Neuronal stem cell (in vitro differentiated cells): ENCODE results near the gene ITGA7.

Source experiments
- DNase-seq: peaks from one replicate; pipeline ENCODE4 v3.0.0-alpha.2; 2013; ENCODE audit warnings: low spot score
- H2AFZ ChIP-seq: one replicate; pipeline ENCODE4 v1.6.1; 2013; ENCODE audit warnings: mild to moderate bottlenecking, low read length, inconsistent platforms
- H2AK5ac ChIP-seq: 2 replicates; pipeline ENCODE4 v1.6.1; 2013; ENCODE audit warnings: low read depth, mild to moderate bottlenecking, inconsistent platforms, low read length, moderate library complexity, mixed read lengths
- H2BK120ac ChIP-seq: 2 replicates; pipeline ENCODE4 v1.6.1; 2013; ENCODE audit warnings: low read depth, mild to moderate bottlenecking, inconsistent platforms, low read length, moderate library complexity, mixed read lengths
- H2BK12ac ChIP-seq: one replicate; pipeline ENCODE4 v1.6.1; 2013; ENCODE audit warnings: low read length, inconsistent platforms
- H2BK15ac ChIP-seq: 2 replicates; pipeline ENCODE4 v1.6.1; 2013; ENCODE audit warnings: mild to moderate bottlenecking, low read length, inconsistent platforms, mixed read lengths
- H2BK5ac ChIP-seq: one replicate; pipeline ENCODE4 v1.6.1; 2013; ENCODE audit warnings: inconsistent platforms, mild to moderate bottlenecking, low read length, moderate library complexity
- H3K14ac ChIP-seq: one replicate; pipeline ENCODE4 v1.6.1; 2013; ENCODE audit warnings: low read length, inconsistent platforms
- H3K18ac ChIP-seq: 2 replicates; pipeline ENCODE4 v1.6.1; 2013; ENCODE audit warnings: low read length, inconsistent platforms
- H3K23ac ChIP-seq: 2 replicates; pipeline ENCODE4 v1.6.1; 2013; ENCODE audit warnings: low read depth, mild to moderate bottlenecking, mixed read lengths, low read length, inconsistent platforms; ENCODE audit not compliant: poor library complexity
- H3K27ac ChIP-seq: replicated peaks from 3 replicates; pipeline ENCODE4 v1.5.1; 2013; ENCODE audit warnings: low read length, inconsistent platforms
- H3K27me3 ChIP-seq, 3 experiments: 2 replicates each; pipeline ENCODE4 v1.6.1; 2013; ENCODE audit warnings: low read length in 3 of 3, mild to moderate bottlenecking in 2 of 3, inconsistent platforms in 1 of 3, low read depth in 1 of 3, mixed read lengths in 1 of 3, moderate library complexity in 1 of 3; ENCODE audit not compliant: control insufficient read depth in 3 of 3, insufficient read depth in 3 of 3
- H3K36me3 ChIP-seq, 2 donors: replicated peaks in 1 of 2; 2 replicates each; pipeline ENCODE4 v1.6.1; 2013; ENCODE audit warnings: low read length in 2 of 2; ENCODE audit not compliant: control insufficient read depth in 2 of 2, insufficient read depth in 2 of 2
- H3K4ac ChIP-seq: 2 replicates; pipeline ENCODE4 v1.6.1; 2013; ENCODE audit warnings: inconsistent platforms, mild to moderate bottlenecking, low read length, moderate library complexity
- H3K4me1 ChIP-seq, 2 donors: 1 replicate in 1 of 2; 2 replicates in 1 of 2; pipeline ENCODE4 v1.6.1; 2013; ENCODE audit warnings: low read length in 2 of 2, low read depth in 1 of 2; ENCODE audit not compliant: control insufficient read depth in 2 of 2, insufficient read depth in 1 of 2
- H3K4me2 ChIP-seq: one replicate; pipeline ENCODE4 v1.6.1; 2013; ENCODE audit warnings: mild to moderate bottlenecking, low read length, inconsistent platforms; ENCODE audit not compliant: insufficient read depth, poor library complexity, severe bottlenecking
- H3K4me3 ChIP-seq, 2 donors: 2 replicates each; pipeline ENCODE4 v1.5.1; 2013; ENCODE audit warnings: low read length in 2 of 2, mild to moderate bottlenecking in 2 of 2, inconsistent platforms in 1 of 2, moderate library complexity in 1 of 2
- H3K79me1 ChIP-seq: one replicate; pipeline ENCODE4 v1.6.1; 2013; ENCODE audit warnings: low read depth, mild to moderate bottlenecking, inconsistent platforms, low read length, moderate library complexity
- H3K9ac ChIP-seq: one replicate; pipeline ENCODE4 v1.6.1; 2013; ENCODE audit warnings: mild to moderate bottlenecking, low read depth, low read length, inconsistent platforms; ENCODE audit not compliant: poor library complexity
- H3K9me3 ChIP-seq, 2 donors: replicated peaks in 1 of 2; 2 replicates each; pipeline versions ENCODE3 to v1.6.1; 2013; ENCODE audit warnings: low read length in 2 of 2, mild to moderate bottlenecking in 2 of 2, inconsistent platforms in 1 of 2, low read depth in 1 of 2, mixed read lengths in 1 of 2, moderate library complexity in 1 of 2; ENCODE audit not compliant: control insufficient read depth in 2 of 2, insufficient read depth in 1 of 2
- H4K8ac ChIP-seq: one replicate; pipeline ENCODE4 v1.6.1; 2013; ENCODE audit warnings: low read depth, mild to moderate bottlenecking, inconsistent platforms, low read length, moderate library complexity
- H4K91ac ChIP-seq: one replicate; pipeline ENCODE4 v1.6.1; 2013; ENCODE audit warnings: low read length, low read depth, mild to moderate bottlenecking, inconsistent platforms; ENCODE audit not compliant: poor library complexity
- WGBS, 2 donors: extraction: QIAGEN DNeasy Blood & Tissue Kit; methylation state at CpG; one replicate each; pipeline ENCODE4 v1.1.7; 2013; ENCODE audit warnings: missing lambda C conversion rate in 2 of 2, mixed read lengths in 1 of 2; ENCODE audit not compliant: insufficient read length in 2 of 2, insufficient replicate concordance in 1 of 2; ENCODE audit errors: extremely low coverage in 2 of 2; 5-methylcytosine and 5-hydroxymethylcytosine counted together

Gene ITGA7

GRCh38 chr12:55741931-55742680, 34.4 kb upstream of the ITGA7 start:
- Histone ChIP-seq H2AK5ac (no peak overlapping the region), H3K4me2 (peak overlapping the region; percentile 83), H3K14ac (peak overlapping the region; percentile 17), H3K36me3 (peaks cover 0 to 8% of the 10 kb centered on the region in 2 donors), H3K9me3 (no peaks in the 10 kb centered on the region), H2AFZ (peak overlapping the region; percentile 85), H3K79me1 (no peaks in the 10 kb centered on the region), H3K27ac (peak overlapping the region; percentile 78), H3K4ac (no peak overlapping the region), H2BK120ac (no peak overlapping the region), H4K91ac (no peak overlapping the region), H3K23ac (no peak overlapping the region), H3K18ac (peak overlapping the region; percentile 82), H3K27me3 (no peaks in the 10 kb centered on the region), H2BK5ac (peak overlapping the region; percentile 57), H3K9ac (no peak overlapping the region), H2BK15ac (peak overlapping the region; percentile 1), H2BK12ac (no peak overlapping the region), H3K4me3 (peak overlapping the region; percentile 36 to 58), H4K8ac (no peak overlapping the region), H3K4me1 (peaks cover 22 to 30% of the 10 kb centered on the region in 2 donors)
- no CpG with 5 or more reads among the region's 3 CpGs for WGBS, 2 donors
- no peak for DNase-seq

- Histone ChIP-seq H3K27ac (no peak overlapping the region), H4K91ac (no peak overlapping the region), H3K4me1 (peaks cover 12 to 16% of the 10 kb centered on the region in 2 donors), H3K79me1 (no peaks in the 10 kb centered on the region), H4K8ac (no peak overlapping the region), H3K18ac (no peak overlapping the region), H3K4ac (no peak overlapping the region), H3K36me3 (no peaks in the 10 kb centered on the region), H3K23ac (no peak overlapping the region), H2AFZ (no peak overlapping the region), H2BK15ac (no peak overlapping the region), H3K27me3 (no peaks in the 10 kb centered on the region), H3K9me3 (no peaks in the 10 kb centered on the region), H2BK120ac (no peak overlapping the region), H2AK5ac (no peak overlapping the region), H3K4me3 (peak overlapping the region in 1 of 2 donors; percentile 44), H3K9ac (no peak overlapping the region), H2BK5ac (no peak overlapping the region), H3K4me2 (no peak overlapping the region), H2BK12ac (no peak overlapping the region), H3K14ac (no peak overlapping the region)
- WGBS, 2 donors = no CpG with 5 or more reads among the region's 2 CpGs
- no peak for DNase-seq
Observed at GRCh38 chr12:55739025-55739378, 31.3 kb upstream of the ITGA7 start.

- peak overlapping the region; percentile 44 to 78 for H3K4me3 ChIP-seq
- no peak overlapping the region for H3K23ac ChIP-seq
- H3K14ac ChIP-seq = no peak overlapping the region
- no peak overlapping the region for H4K91ac ChIP-seq
- H2AK5ac ChIP-seq = no peak overlapping the region
- peak overlapping the region; percentile 62 for H2BK15ac ChIP-seq
- peak overlapping the region; percentile 56 for H3K9ac ChIP-seq
- H3K9me3 ChIP-seq = no peaks in the 10 kb centered on the region
- H2AFZ ChIP-seq = peak overlapping the region; percentile 84
- no peaks in the 10 kb centered on the region for H3K79me1 ChIP-seq
- no peaks in the 10 kb centered on the region for H3K36me3 ChIP-seq
- peak overlapping the region; percentile 90 for H3K27ac ChIP-seq
- no peak overlapping the region for H3K4ac ChIP-seq
- no peaks in the 10 kb centered on the region for H3K27me3 ChIP-seq
- no peak overlapping the region for H4K8ac ChIP-seq
- no CpG with 5 or more reads among the region's 14 CpGs for WGBS, 2 donors
- no peak overlapping the region for H2BK120ac ChIP-seq
- no peak overlapping the region for H2BK12ac ChIP-seq
- peak; percentile 88 for DNase-seq
- H2BK5ac ChIP-seq = no peak overlapping the region
- H3K4me1 ChIP-seq = peaks cover 12 to 16% of the 10 kb centered on the region in 2 donors
- H3K18ac ChIP-seq = peak overlapping the region; percentile 60
- peak overlapping the region; percentile 59 for H3K4me2 ChIP-seq
Observed at GRCh38 chr12:55738123-55739024, 30.7 kb upstream of the ITGA7 start.

- DNase-seq = no peak
Observed at GRCh38 chr12:55737581-55738122, 29.9 kb upstream of the ITGA7 start.

More at GRCh38 chr12:55737581-55738122, 29.9 kb upstream of the ITGA7 start:
- Histone ChIP-seq H3K27ac (peak overlapping the region; percentile 90), H2AFZ (peak overlapping the region; percentile 84), H3K18ac (peak overlapping the region; percentile 72), H2BK120ac (no peak overlapping the region), H3K4me1 (peaks cover 12 to 16% of the 10 kb centered on the region in 2 donors), H3K14ac (no peak overlapping the region), H2BK5ac (no peak overlapping the region), H2BK15ac (peak overlapping the region; percentile 62), H2AK5ac (no peak overlapping the region), H3K9me3 (no peaks in the 10 kb centered on the region), H3K4ac (no peak overlapping the region), H3K36me3 (no peaks in the 10 kb centered on the region), H2BK12ac (no peak overlapping the region), H4K8ac (no peak overlapping the region), H3K27me3 (no peaks in the 10 kb centered on the region), H4K91ac (no peak overlapping the region), H3K23ac (no peak overlapping the region), H3K9ac (peak overlapping the region; percentile 56), H3K79me1 (no peaks in the 10 kb centered on the region), H3K4me2 (peak overlapping the region; percentile 59), H3K4me3 (peak overlapping the region; percentile 44 to 78)
- no CpG with 5 or more reads among the region's 4 CpGs for WGBS, 2 donors
